Measurements from ENCODE around the gene FBXO47.
"Not testable (repeated sequence)": the region's sequence is repeated elsewhere in the genome, so short reads cannot be mapped to it uniquely, and the experiment has no call there.

Gene FBXO47

DNA sequence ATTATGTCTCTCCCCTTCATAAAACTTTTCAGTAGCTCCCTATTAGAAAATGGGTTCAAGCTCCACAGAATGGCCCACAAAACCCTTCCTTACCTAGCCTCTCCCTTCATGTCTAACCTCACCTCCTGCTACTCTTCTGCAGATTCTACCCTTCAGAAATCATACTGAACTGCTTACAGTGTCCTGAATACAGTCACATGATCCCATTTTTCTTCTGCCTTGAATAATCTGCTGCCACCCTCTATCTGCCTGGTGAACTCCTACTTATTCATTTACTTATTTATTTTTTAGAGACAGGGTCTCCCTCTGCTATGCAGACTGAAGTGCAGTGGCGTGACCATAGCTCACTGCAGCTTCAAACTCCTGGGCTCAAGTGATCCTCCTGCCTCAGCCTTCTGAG, 26.8 kb downstream of the FBXO47 start:
- H3K36me3 ChIP-seq (ENCODE audit: insufficient read depth, low read length) = no peaks in the 10 kb centered on the region
- no peak for TF ChIP-seq POLR2AphosphoS5 (IDR thresholded peaks at IDR 0.05; ENCODE audit: borderline replicate concordance, low read depth, low read length)
- TF ChIP-seq FOXP2 (optimal IDR thresholded peaks at IDR 0.05; ENCODE audit: control extremely low read depth, extremely low read length, insufficient read depth) = no peak
- no peak for TF ChIP-seq EZH2 (IDR thresholded peaks at IDR 0.05)

DNA sequence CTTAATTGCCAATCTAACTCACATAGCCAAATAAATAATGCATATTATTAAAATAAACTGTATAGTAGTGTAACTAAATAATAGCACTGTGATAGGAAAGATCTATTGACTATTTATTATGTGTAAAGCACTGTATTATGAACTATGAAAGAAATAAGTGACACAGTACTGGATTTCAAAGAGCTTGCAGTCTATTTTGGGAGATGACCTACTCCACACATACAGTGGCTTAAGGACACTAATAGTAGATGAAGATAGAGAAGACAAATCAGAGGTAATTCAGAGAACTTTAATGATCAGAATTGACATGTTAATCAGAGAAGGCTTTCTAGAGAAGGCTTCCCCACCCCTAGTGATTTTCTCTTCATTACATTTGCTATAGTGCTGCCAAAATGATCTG, 27.2 kb downstream of the FBXO47 start:
- Histone ChIP-seq H3K9ac (ENCODE audit: insufficient read length) (no peak overlapping the region), H3K9me3 (ENCODE audit: low read depth, low read length) (no peaks in the 10 kb centered on the region), H3K27ac (no peak overlapping the region), H3K36me3 (ENCODE audit: insufficient read depth, low read length) (no peaks in the 10 kb centered on the region), H3K4me3 (no peak overlapping the region)
- TF ChIP-seq POLR2AphosphoS5 (IDR thresholded peaks at IDR 0.05; ENCODE audit: borderline replicate concordance, low read depth, low read length) (no peak), FOXP2 (optimal IDR thresholded peaks at IDR 0.05; ENCODE audit: control extremely low read depth, extremely low read length, insufficient read depth) (no peak), EZH2 (IDR thresholded peaks at IDR 0.05) (no peak)
- DNase-seq (ENCODE audit: low read depth, low spot score) = no peak

More for the DNA sequence above, 26.8 kb downstream of the FBXO47 start:
- no peak overlapping the region for H3K9ac ChIP-seq (ENCODE audit: insufficient read length)
- no peak overlapping the region for H3K4me3 ChIP-seq
- H3K9me3 ChIP-seq (ENCODE audit: low read depth, low read length) = no peaks in the 10 kb centered on the region
- H3K27ac ChIP-seq = no peak overlapping the region
- no peak for DNase-seq (ENCODE audit: low read depth, low spot score)

DNA sequence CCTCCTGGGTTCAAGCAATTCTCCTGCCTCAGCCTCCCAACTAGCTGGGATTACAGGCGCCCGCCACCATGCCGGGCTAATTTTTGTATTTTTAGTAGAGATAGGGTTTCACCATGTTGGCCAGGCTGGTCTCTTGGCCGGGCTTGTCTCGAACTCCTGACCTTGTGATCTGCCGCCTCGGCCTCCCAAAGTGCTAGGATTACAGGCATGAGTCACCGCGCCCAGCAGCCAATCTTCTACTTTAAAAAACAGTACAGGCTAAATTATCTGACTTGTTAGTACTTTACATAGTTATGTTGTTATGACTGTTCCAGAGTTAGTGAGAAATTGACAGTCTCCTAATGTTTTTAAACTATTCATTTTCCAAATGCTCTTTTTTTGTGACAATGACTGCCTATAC, 33.2 kb downstream of the FBXO47 start:
- not testable (repeated sequence) for H3K27ac ChIP-seq; DNase-seq (ENCODE audit: low read depth, low spot score); H3K36me3 ChIP-seq (ENCODE audit: insufficient read depth, low read length)

DNA sequence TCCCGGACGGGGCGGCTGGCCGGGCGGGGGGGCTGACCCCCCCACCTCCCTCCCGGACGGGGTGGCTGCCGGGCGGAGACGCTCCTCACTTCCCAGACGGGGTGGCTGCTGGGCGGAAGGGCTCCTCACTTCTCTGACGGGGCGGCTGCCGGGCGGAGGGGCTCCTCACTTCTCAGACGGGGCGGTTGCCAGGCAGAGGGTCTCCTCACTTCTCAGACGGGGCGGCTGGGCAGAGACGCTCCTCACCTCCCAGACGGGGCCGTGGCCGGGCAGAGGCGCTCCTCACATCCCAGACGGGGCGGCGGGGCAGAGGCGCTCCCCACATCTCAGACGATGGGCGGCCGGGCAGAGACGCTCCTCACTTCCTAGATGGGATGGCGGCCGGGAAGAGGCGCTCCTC, 36.4 kb downstream of the FBXO47 start:
- H3K9me3 ChIP-seq (ENCODE audit: low read depth, low read length); H3K36me3 ChIP-seq (ENCODE audit: insufficient read depth, low read length); H3K9ac ChIP-seq (ENCODE audit: insufficient read length); H3K27ac ChIP-seq; H3K4me3 ChIP-seq; DNase-seq (ENCODE audit: low read depth, low spot score): not testable (repeated sequence)

More for the DNA sequence above, 33.2 kb downstream of the FBXO47 start:
- H3K9me3 ChIP-seq (ENCODE audit: low read depth, low read length); H3K9ac ChIP-seq (ENCODE audit: insufficient read length); H3K4me3 ChIP-seq: not testable (repeated sequence)

DNA sequence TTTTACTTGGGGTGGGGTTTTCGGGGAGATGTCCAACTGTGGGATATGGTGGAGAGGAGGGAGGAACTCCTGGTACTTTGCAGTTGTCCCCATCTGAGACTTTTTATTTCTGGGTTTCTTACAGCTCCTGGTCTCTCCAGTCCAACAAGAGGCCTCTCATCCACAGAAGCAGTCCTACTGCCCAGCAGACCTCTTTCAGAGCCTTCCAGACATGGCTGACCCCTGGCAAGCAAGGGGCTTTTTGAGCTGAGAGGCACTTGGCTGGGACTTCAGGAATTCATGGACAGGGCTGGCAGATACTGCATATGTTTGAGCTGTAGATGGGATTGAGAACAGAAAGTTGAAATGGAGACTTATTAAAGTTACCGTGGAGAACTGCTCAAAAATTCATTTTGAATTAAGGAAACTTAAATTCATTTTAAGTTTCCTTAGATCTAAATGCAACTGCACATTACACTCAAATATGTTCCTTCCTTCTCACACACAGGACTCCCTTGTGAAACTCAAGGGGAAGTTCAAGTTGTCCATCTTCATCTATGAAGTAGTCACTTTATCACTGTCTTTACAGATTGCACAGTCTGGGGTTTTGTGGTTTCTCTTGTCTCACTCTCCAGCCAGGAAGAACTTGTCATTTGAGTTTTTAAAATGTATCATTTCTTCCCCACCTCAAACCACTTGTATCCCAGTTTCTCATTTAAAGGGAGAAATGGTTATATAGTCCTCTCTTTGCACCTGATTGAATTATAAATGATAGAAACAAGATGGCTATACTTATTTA, 40.7 kb downstream of the FBXO47 start:
- Histone ChIP-seq H3K36me3 (ENCODE audit: insufficient read depth, low read length) (no peaks in the 10 kb centered on the region), H3K4me3 (no peak overlapping the region), H3K27ac (no peak overlapping the region), H3K9ac (ENCODE audit: insufficient read length) (no peak overlapping the region), H3K9me3 (ENCODE audit: low read depth, low read length) (no peaks in the 10 kb centered on the region)
- no peak for DNase-seq (ENCODE audit: low read depth, low spot score)
- no peak for TF ChIP-seq EZH2 (IDR thresholded peaks at IDR 0.05)
- TF ChIP-seq POLR2AphosphoS5 (IDR thresholded peaks at IDR 0.05; ENCODE audit: borderline replicate concordance, low read depth, low read length) = no peak
- TF ChIP-seq FOXP2 (optimal IDR thresholded peaks at IDR 0.05; ENCODE audit: control extremely low read depth, extremely low read length, insufficient read depth) = no peak

DNA sequence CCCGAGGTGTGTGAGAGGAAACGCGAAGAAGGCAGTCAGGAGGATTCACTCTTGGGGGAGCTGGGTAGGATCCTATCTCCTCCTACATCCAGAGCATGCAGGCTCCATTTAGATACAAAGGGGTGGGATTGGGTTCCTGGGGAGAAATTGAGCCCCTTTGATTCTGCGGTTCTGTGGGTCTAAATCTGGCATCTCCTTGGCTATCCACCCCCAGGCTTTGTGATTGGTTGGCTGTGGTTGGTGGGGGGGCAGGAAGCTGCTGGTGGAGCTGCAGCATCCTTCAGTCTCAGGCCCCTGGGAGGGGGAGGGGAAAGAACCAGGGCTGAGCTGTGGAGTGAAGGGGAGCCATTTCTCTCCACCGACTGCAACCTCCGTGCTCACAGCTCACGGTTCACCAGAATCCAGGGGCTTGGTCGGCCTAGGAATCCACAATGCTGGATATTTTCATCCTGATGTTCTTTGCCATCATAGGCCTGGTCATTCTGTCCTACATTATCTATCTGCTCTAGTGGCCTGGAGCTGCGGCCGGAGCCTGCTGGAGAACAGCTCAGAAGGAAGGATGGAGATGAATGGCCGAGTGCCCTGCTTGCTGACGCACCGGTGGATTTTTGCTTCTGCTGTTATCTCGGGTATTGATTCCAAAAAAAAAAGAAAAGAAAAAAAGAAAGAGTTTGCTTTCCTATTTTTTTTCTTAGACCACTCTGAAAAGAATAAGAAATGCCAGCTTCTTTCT, 41.8 kb downstream of the FBXO47 start, which contains the start of gene LASP1NB:
Gene LASP1NB, plus strand, starts transcription at position 352 of the 733 bp plus-strand sequence.
- no peak for DNase-seq (ENCODE audit: low read depth, low spot score)
- H3K9ac ChIP-seq (ENCODE audit: insufficient read length) = no peak within 1 kb of the TSS
- no peak within 1 kb of the TSS for H3K27ac ChIP-seq
- no peaks in the 10 kb centered on the region for H3K36me3 ChIP-seq (ENCODE audit: insufficient read depth, low read length)
- no peak within 1 kb of the TSS for H3K4me3 ChIP-seq
- TF ChIP-seq POLR2AphosphoS5 (IDR thresholded peaks at IDR 0.05; ENCODE audit: borderline replicate concordance, low read depth, low read length) (no peak), FOXP2 (optimal IDR thresholded peaks at IDR 0.05; ENCODE audit: control extremely low read depth, extremely low read length, insufficient read depth) (no peak), EZH2 (IDR thresholded peaks at IDR 0.05) (no peak)
- no peaks in the 10 kb centered on the region for H3K9me3 ChIP-seq (ENCODE audit: low read depth, low read length)

DNA sequence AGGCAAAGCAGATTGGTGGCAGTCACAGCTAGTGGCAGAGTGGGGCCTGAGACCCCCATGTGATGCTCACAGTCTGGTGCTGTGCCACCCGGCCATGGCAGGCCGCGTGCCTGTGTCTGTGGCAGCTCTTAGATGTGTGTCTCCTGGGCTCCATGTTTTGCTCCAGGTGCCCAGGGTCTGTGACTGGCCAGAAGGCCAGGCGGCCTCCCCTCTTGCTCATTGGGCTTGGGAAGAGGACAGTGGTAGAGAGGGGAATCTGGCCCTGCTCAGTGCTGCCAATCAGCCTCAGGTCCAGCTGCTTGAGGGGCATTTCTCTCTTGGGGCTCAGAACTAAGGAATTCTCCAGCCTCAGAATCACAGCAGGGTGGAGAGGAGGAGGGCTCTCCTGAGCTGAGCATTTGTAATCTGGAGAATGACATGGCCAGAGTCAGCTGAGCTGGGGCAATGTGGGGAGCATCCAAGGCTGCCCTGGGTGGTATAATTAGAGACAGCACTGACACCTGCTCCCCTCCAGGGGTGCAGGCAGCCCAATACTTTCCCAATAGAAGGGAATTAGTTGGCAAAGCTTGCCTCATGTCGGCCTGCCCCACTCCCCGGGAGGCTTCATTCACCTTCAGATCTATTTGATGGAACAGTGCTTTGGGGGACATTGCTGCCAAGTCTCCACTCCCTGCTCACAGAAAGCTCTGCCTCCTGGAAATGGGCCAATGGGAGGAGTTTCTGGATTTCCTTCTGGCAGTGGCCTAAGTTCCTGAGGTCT, 44.5 kb downstream of the FBXO47 start:
- no peak overlapping the region for H3K9ac ChIP-seq (ENCODE audit: insufficient read length)
- no peak overlapping the region for H3K4me3 ChIP-seq
- TF ChIP-seq FOXP2 (optimal IDR thresholded peaks at IDR 0.05; ENCODE audit: control extremely low read depth, extremely low read length, insufficient read depth) = no peak
- no peak for TF ChIP-seq EZH2 (IDR thresholded peaks at IDR 0.05)
- H3K9me3 ChIP-seq (ENCODE audit: low read depth, low read length) = no peaks in the 10 kb centered on the region
- no peak for DNase-seq (ENCODE audit: low read depth, low spot score)
- 0 out of 2 replicates have a peak overlapping the region, but pooled peaks have one; percentile 25 for H3K27ac ChIP-seq
- H3K36me3 ChIP-seq (ENCODE audit: insufficient read depth, low read length) = peaks cover 9% of the 10 kb centered on the region

DNA sequence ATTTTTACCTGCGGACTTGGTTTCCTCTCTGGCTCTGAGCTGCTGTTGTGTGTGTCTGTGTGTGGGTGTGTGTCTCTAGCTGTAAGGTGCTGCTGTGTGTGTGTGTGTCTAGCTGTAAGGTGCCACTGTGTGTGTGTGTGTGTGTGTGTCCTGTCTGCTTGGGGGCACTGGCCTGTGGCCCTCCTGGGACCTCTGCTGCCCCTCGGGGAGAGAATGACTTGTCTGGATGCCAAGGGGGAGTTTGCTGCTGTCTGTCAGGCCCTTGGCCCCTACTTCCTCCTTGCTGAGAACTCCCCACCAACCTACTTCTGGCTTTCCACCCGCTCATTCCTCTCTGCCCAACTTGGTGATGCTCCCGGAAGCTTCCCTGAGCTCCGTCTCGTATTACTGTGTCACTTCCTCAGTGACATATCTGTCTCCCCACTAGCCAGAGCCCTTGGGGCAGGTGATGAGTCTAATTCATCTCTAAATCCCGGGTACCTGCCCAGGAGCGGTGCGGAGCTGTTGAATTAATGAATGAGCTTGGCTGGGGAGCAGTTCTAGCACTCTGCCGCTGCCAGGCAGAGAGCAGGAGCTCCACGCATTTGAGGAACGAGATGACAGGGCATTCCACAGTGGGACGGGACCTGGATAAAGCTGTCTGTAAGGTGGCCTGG, 45.3 kb downstream of the FBXO47 start:
- DNase-seq (ENCODE audit: low read depth, low spot score) = no peak
- no peak for TF ChIP-seq EZH2 (IDR thresholded peaks at IDR 0.05)
- no peak for TF ChIP-seq POLR2AphosphoS5 (IDR thresholded peaks at IDR 0.05; ENCODE audit: borderline replicate concordance, low read depth, low read length)
- no peak for TF ChIP-seq FOXP2 (optimal IDR thresholded peaks at IDR 0.05; ENCODE audit: control extremely low read depth, extremely low read length, insufficient read depth)
- Histone ChIP-seq H3K4me3 (no peak overlapping the region), H3K9ac (ENCODE audit: insufficient read length) (no peak overlapping the region), H3K36me3 (ENCODE audit: insufficient read depth, low read length) (peaks cover 14% of the 10 kb centered on the region), H3K27ac (peak overlapping the region; percentile 54), H3K9me3 (ENCODE audit: low read depth, low read length) (no peaks in the 10 kb centered on the region)
